SH-SY5Y (cell line): Measurements from ENCODE around the gene HMGCLL1.

ENCODE experiments used
- GATA2 ChIP-seq: IDR thresholded peaks from 2 replicates; pipeline ENCODE4 v1.6.1; 2011; ENCODE audit warnings: mild to moderate bottlenecking, low read depth, low read length
- GATA3 ChIP-seq: IDR thresholded peaks from 2 replicates; pipeline ENCODE4 v1.6.1; 2011; ENCODE audit warnings: low read depth, mild to moderate bottlenecking, low read length, moderate library complexity

The HMGCLL1 gene

GRCh38 chr6:55560290-55560885 is 18.6 kb downstream of the HMGCLL1 start:
- TF ChIP-seq GATA2, result no peak
- no peak for TF ChIP-seq GATA3

- TF ChIP-seq GATA3 (no peak), GATA2 (no peak)
Observed at GRCh38 chr6:55557146-55557545, 21.8 kb downstream of the HMGCLL1 start.

DNA sequence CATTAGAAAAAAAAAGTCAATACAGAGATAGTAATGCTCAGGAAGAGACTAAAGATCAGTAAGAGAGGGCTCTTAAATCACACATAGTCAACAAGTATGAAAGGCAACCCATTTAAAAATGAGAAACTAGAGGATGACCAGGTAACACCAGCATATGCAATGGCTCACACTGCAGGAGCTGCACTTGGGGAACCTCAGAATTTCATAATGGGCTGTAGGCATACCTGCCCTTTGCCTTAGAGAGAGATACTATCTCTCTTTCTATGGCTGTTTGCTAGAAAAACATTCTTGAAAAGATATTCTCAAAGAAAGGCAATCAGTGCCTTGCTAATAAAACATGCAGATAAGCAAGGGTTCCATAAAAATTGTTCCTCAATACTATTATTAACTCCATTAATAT is 33.2 kb downstream of the HMGCLL1 start:
- no peak for TF ChIP-seq GATA3
- no peak for TF ChIP-seq GATA2

DNA sequence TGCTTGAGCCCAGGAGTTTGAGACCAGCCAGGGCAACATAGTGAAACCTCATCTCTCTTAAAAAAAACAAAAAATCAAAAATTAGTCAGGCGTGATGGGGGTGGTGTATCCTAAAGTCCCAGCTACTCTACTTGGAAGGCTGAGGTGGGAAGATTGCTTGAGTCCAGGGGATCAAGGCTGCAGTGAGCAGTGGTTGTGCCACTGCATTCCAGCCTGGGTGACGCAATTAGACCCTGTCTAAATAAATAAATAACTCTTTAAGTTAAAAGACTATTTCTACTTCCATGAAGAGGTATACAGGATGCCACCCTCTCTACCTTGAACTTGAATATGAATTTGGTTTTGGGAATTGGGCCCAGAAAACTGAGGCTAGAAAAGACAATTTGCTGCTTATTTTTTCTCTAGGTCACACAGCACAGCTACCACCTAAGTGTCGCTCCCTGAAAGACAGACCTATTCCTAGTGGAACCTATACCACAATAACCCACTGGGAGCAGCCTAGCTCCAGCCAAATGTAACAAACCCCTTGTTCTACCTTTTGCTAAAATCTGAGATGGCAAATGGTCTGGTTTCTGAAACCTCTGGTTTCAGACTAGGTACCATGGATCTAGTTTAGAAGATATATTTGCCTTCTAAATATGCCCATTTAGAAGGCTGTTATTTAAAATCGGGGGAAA is 35.2 kb downstream of the HMGCLL1 start:
- no peak for TF ChIP-seq GATA3

- TF ChIP-seq GATA2, result no peak
Observed at GRCh38 chr6:55541024-55541423, 38.0 kb downstream of the HMGCLL1 start.

DNA sequence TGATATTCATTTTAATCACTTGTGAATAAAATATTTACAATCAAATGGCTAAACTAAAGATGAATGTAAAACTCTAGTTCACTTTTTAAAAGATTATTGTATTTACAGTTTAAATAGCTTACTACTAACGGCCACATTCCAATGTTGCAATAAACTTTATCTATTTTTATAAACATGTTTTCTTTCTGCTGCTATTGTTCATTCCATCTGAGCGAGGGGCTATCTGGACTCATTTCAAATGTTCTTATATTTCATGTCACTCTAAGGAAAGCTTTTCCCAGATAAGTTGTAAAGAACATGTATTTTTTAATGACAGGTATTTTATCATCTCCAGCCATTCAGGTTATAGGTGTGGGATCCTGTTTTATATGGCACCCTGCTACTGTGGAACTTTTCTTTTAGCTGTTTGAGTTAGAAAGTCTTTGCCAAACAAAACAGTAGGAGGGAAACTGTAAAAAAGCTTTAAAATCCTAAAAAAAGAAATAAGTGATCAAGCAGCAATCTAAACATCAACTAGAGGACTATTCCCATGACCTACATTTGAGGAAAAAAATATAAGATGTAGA is 42.5 kb downstream of the HMGCLL1 start:
- TF ChIP-seq GATA2 (no peak), GATA3 (no peak)

- no peak for TF ChIP-seq GATA2
- TF ChIP-seq GATA3, result no peak
Observed at GRCh38 chr6:55531496-55531895, 47.5 kb downstream of the HMGCLL1 start.

DNA sequence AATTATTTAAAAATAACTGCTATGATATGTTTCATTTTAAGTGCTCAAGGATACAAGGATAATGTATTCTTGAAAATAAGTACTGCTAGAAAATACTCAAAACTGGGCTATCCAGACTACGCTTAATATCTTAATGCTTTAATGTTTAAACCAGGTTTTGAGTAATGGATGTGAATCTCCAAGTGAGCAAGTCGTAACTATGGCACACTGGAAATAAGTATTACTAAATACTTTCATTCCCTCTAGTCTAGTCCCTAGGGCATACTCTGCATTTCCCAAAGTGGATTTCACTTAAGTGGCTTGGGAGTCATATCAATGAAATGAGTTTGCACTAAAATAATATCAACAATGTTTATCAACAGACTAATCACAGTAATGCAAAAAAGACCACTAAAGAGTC is 48.1 kb downstream of the HMGCLL1 start:
- TF ChIP-seq GATA2 (no peak), GATA3 (no peak)

DNA sequence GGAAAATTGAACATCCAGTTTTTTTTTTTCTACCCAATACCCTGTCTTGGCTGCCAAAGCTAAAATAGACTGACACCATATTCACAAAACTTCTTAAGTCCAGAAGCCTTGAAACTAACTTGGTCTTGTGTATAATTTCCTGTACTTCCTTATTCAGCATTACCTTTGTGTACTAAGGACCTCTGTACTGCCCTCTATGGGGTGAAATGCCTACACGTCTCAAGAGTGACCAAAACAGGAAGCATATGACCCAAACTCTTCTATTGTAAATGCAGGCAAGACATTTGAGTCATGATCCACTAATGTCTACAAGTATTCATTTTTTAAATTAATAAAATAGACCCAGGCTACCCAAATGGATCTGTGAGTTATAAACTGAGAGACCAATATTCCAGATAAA is 50.4 kb downstream of the HMGCLL1 start:
- TF ChIP-seq GATA2 (no peak), GATA3 (no peak)

GRCh38 chr6:55524441-55524840 is 54.6 kb downstream of the HMGCLL1 start:
- no peak for TF ChIP-seq GATA2
- no peak for TF ChIP-seq GATA3

DNA sequence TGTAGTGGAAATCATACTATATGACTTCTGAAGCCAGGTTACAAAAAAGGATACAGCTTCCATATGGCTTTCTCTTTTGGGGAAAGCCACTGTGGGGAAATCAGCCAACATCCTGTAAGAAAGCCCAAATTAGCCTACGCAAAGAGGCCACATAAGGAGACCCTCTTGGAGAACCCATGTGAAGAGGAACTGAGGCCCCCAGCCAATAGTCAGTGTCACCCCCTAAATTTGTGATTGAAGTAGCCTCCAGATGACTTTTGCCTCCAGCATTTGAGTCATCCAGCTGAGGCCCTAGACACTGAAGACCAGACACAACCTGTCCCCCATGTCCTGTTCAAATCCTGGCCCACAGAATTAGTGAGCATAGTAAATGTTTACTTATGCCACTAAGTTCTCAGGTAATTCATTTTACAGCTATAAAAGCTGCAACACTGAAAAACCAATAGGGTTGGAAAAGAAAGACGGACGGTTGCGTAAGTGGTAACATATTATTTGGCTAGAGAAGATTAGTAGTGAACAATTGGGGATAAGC is 60.4 kb downstream of the HMGCLL1 start:
- TF ChIP-seq GATA2 (no peak), GATA3 (no peak)

DNA sequence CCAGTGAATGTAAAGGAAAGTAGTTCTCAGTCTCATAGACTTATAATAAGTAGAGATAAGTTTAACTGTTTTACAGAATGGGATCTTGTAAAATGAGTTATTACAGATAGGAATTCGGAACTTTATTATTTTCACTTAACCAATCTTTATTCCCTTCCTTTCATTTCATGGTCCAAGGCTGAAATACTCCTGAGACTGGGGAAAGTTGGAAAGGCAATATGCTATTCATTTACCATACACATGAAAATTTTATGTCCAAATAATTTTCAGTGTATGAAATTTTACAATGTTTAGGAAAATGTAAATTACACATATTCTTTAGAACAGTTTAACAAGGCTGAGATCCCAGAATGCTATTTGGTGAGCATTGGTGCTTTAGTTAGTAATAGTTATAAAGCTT is 62.3 kb downstream of the HMGCLL1 start:
- TF ChIP-seq GATA3 (no peak), GATA2 (no peak)

- no peak for TF ChIP-seq GATA3
- no peak for TF ChIP-seq GATA2
Observed at GRCh38 chr6:55512904-55513303, 66.1 kb downstream of the HMGCLL1 start.

DNA sequence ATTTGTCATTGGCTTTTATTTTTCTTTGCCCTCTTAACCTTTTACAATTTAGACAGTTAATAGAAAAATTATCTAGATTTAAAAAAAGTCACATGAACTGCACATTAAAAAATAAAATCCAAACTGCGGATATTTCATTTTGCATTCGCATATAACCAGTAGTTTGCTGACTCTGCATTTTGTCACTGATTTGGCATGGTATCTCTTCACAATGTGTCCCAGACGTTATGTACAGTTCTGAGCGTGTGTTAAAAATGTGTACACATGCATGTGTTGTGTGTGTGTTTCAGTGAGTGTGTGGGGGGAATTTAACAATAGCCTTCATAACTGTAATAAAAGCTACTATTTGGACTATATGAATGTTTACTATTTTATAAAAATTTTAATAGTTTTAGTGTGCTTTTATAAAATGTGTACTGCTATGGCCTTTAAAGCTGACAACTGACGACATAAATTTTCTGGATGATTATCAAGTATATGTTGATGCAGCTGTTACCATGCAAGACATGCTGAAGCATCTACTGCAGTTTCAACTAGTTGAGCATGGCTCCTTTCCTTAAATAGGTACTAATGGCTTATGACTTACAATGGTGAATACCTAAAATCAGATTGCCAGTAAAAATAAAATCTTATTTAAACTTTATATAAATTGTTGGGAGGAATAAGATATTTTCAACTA is 67.7 kb downstream of the HMGCLL1 start:
- no peak for TF ChIP-seq GATA3
- TF ChIP-seq GATA2, result no peak

DNA sequence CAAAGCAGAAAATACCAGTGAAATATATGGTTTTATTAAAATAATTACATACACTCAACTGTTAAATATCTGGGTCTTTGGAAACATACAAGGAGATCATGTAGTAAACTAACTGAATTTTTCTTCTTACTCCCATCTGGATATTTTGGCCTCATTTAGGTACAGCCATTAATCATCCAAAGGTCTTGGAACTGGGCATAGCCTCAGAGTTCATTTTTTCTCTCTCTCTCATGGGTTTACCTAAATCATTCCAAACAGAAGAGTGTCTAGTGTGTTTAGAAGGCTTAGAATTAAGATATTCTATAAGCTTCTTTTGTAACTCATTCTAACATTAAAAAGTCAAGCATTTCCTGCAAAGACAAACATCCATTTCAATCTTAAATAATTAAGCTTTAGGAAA is 79.4 kb downstream of the HMGCLL1 start:
- no peak for TF ChIP-seq GATA3
